ENCODE measurements around the gene PLCB4. TPM values are rescaled to one million over a fixed set of nuclear protein-coding genes. Genes with fewer than 3 reads are reported as not detected.

PLCB4 gene
- polyA plus RNA-seq, 1 of the 3 experiments (the other 2 are of a cell fraction) = 5.5 TPM

DNA sequence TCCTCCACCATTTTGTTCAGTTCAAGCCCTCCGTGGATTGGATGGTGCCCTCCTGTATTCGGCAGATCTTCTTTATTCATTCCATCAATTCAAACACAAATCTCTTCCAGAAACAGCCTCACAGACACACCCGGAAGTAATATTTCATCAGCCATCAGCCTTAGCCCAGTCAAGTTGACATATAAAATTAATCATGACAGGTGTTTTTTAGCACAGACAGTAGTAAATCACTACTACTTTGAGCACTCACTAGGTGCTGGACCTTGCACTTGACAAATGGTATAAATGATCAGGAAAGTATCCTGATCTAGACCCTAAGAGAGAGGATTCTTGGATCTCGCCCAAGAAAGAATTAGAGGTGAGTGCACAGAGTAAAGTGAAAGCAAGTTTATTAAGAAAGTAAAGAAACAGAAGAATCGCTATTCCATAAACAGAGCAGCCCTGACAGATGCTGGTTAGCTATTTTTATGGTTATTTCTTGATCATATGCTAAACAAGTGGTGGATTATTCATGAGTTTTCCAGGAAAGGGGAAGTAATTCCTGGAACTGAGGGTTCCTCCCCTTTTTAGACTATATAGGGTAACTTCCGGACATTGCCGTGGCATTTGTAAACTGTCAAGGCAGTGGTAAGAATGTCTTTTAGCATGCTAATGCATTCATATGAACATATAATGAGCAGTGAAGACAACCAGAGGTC, 250.9 kb downstream of the PLCB4 start:
- no peaks in the 10 kb centered on the region for H3K36me3 ChIP-seq (replicated peaks in 1 of 2; ENCODE audit: control insufficient read depth in 1 of 2, insufficient read depth in 2 of 2, low read length in 1 of 2)
- no peaks in the 10 kb centered on the region for H3K4me1 ChIP-seq (ENCODE audit: control insufficient read depth in 1 of 2, insufficient read depth in 2 of 2, low read depth in 1 of 2, low read length in 1 of 2)
- H3K4me2 ChIP-seq = no peak overlapping the region
- H3K79me2 ChIP-seq (ENCODE audit: insufficient read depth) = no peaks in the 10 kb centered on the region
- ChIA-PET POLR2A (no interaction called here), CTCF (interaction anchor here (1.3 to 1.6 kb wide), 2 partner anchors 11 to 12 kb away, joined by 3 to 6 read pairs; no protein-coding TSS in a partner anchor)
- DNase-seq = no peak
- no peak overlapping the region for H3K27ac ChIP-seq (ENCODE audit: low read depth in 2 of 2, low read length in 1 of 2)
- no peak overlapping the region for H2AFZ ChIP-seq (ENCODE audit: low read depth)
- no peaks in the 10 kb centered on the region for H3K9me2 ChIP-seq
- no peaks in the 10 kb centered on the region for H3K27me3 ChIP-seq (ENCODE audit: insufficient read depth)
- H3K4me3 ChIP-seq (ENCODE audit: low read depth in 2 of 2, low read length in 1 of 2) = no peak overlapping the region
- no peaks in the 10 kb centered on the region for H4K20me1 ChIP-seq (ENCODE audit: insufficient read depth)
- H3K9me3 ChIP-seq = no peaks in the 10 kb centered on the region
- no peak for TF ChIP-seq RFX5 (IDR thresholded peaks at IDR 0.05; ENCODE audit: low read length)
- no peak for TF ChIP-seq RAD21 (IDR thresholded peaks at IDR 0.05; ENCODE audit: low read length)
- no peak for TF ChIP-seq RXRA (IDR thresholded peaks at IDR 0.05; ENCODE audit: borderline replicate concordance, low read depth)
- no peak for TF ChIP-seq TAF1 (IDR thresholded peaks at IDR 0.05; ENCODE audit: borderline replicate concordance, low read depth, low read length)
- no peak for TF ChIP-seq MEF2A (IDR thresholded peaks at IDR 0.05; ENCODE audit: borderline replicate concordance, low read depth)
- no peak for TF ChIP-seq CHD2 (IDR thresholded peaks at IDR 0.05; ENCODE audit: low read length, partially characterized antibody)
- no peak for TF ChIP-seq GATA2 (CRISPR knock-in tag; IDR thresholded peaks at IDR 0.05)
- TF ChIP-seq, protein P1, sequence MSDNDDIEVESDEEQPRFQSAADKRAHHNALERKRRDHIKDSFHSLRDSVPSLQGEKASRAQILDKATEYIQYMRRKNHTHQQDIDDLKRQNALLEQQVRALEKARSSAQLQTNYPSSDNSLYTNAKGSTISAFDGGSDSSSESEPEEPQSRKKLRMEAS (IDR thresholded peaks at IDR 0.05; ENCODE audit: low read depth) = no peak
- TF ChIP-seq RCOR1 (IDR thresholded peaks at IDR 0.05; ENCODE audit: low read length) = no peak
- no peak overlapping the region for H3K9ac ChIP-seq
- H3F3A ChIP-seq (replicated peaks; ENCODE audit: insufficient read depth) = no peaks in the 10 kb centered on the region
- WGBS (ENCODE audit: low lambda C conversion rate) = 89% methylated on average over 7 of the region's 7 CpGs

DNA sequence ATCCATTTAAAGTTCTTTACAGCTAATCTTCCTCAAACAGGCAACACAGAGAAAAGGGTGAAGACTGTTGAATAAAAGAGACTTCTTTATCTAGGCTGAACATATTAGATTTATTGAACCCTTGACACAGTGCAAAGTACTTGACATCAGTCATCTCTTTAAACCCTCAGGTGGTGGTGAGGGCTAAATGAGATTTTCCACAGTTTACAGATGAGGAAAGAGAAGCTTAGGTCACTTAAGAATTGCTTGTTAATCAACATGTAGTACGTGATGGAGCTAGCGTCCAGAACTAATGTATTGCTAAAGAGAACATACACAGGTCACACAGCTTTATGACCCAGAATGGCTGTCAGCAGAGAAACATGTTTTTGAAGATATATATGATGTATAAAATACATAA, 252.1 kb downstream of the PLCB4 start:
- ChIA-PET CTCF (interaction anchor here (0.6 to 1.6 kb wide), 4 partner anchors 9 to 18 kb away, joined by 3 to 6 read pairs (median 3); no protein-coding TSS in a partner anchor), POLR2A (no interaction called here)

More for the DNA sequence above, 252.1 kb downstream of the PLCB4 start:
- Histone ChIP-seq H3K36me3 (replicated peaks in 1 of 2; ENCODE audit: control insufficient read depth in 1 of 2, insufficient read depth in 2 of 2, low read length in 1 of 2) (no peaks in the 10 kb centered on the region), H3K9me2 (no peaks in the 10 kb centered on the region), H2AFZ (ENCODE audit: low read depth) (no peak overlapping the region), H3K9ac (no peak overlapping the region), H3K4me3 (ENCODE audit: low read depth in 2 of 2, low read length in 1 of 2) (no peak overlapping the region), H3K27me3 (ENCODE audit: insufficient read depth) (no peaks in the 10 kb centered on the region), H3K4me2 (no peak overlapping the region), H3F3A (replicated peaks; ENCODE audit: insufficient read depth) (no peaks in the 10 kb centered on the region), H4K20me1 (ENCODE audit: insufficient read depth) (no peaks in the 10 kb centered on the region), H3K27ac (ENCODE audit: low read depth in 2 of 2, low read length in 1 of 2) (no peak overlapping the region), H3K79me2 (ENCODE audit: insufficient read depth) (no peaks in the 10 kb centered on the region), H3K4me1 (ENCODE audit: control insufficient read depth in 1 of 2, insufficient read depth in 2 of 2, low read depth in 1 of 2, low read length in 1 of 2) (no peaks in the 10 kb centered on the region), H3K9me3 (no peaks in the 10 kb centered on the region)
- TF ChIP-seq CTCF (IDR thresholded peaks at IDR 0.05) (no peak), NFIC (IDR thresholded peaks at IDR 0.05; ENCODE audit: borderline replicate concordance) (no peak), GABPA (IDR thresholded peaks at IDR 0.05; ENCODE audit: low read depth) (no peak), POLR2AphosphoS5 (IDR thresholded peaks at IDR 0.05; ENCODE audit: low read depth, low read length) (no peak), FOXJ3 (CRISPR knock-in tag; IDR thresholded peaks at IDR 0.05) (no peak), NRF1 (IDR thresholded peaks at IDR 0.05; ENCODE audit: low read depth, low read length) (no peak), PBX3 (IDR thresholded peaks at IDR 0.05) (no peak), RAD21 (IDR thresholded peaks at IDR 0.05; ENCODE audit: low read length) (no peak), GATA2 (CRISPR knock-in tag; IDR thresholded peaks at IDR 0.05) (no peak), SMC3 (IDR thresholded peaks at IDR 0.05; ENCODE audit: low read depth, low read length) (no peak), RCOR1 (IDR thresholded peaks at IDR 0.05; ENCODE audit: low read length) (no peak)
- TF ChIP-seq, protein P2, sequence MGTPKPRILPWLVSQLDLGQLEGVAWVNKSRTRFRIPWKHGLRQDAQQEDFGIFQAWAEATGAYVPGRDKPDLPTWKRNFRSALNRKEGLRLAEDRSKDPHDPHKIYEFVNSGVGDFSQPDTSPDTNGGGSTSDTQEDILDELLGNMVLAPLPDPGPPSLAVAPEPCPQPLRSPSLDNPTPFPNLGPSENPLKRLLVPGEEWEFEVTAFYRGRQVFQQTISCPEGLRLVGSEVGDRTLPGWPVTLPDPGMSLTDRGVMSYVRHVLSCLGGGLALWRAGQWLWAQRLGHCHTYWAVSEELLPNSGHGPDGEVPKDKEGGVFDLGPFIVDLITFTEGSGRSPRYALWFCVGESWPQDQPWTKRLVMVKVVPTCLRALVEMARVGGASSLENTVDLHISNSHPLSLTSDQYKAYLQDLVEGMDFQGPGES (IDR thresholded peaks at IDR 0.05; ENCODE audit: low read depth, low read length) = no peak
- TF ChIP-seq, protein P3, sequence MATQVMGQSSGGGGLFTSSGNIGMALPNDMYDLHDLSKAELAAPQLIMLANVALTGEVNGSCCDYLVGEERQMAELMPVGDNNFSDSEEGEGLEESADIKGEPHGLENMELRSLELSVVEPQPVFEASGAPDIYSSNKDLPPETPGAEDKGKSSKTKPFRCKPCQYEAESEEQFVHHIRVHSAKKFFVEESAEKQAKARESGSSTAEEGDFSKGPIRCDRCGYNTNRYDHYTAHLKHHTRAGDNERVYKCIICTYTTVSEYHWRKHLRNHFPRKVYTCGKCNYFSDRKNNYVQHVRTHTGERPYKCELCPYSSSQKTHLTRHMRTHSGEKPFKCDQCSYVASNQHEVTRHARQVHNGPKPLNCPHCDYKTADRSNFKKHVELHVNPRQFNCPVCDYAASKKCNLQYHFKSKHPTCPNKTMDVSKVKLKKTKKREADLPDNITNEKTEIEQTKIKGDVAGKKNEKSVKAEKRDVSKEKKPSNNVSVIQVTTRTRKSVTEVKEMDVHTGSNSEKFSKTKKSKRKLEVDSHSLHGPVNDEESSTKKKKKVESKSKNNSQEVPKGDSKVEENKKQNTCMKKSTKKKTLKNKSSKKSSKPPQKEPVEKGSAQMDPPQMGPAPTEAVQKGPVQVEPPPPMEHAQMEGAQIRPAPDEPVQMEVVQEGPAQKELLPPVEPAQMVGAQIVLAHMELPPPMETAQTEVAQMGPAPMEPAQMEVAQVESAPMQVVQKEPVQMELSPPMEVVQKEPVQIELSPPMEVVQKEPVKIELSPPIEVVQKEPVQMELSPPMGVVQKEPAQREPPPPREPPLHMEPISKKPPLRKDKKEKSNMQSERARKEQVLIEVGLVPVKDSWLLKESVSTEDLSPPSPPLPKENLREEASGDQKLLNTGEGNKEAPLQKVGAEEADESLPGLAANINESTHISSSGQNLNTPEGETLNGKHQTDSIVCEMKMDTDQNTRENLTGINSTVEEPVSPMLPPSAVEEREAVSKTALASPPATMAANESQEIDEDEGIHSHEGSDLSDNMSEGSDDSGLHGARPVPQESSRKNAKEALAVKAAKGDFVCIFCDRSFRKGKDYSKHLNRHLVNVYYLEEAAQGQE (IDR thresholded peaks at IDR 0.05; ENCODE audit: low read depth, low read length) = no peak
- TF ChIP-seq, protein P1 (IDR thresholded peaks at IDR 0.05; ENCODE audit: low read depth) = no peak
- DNase-seq = no peak
- WGBS (ENCODE audit: low lambda C conversion rate) = 100% methylated on average over 2 of the region's 2 CpGs

Data from SK-N-SH (cell line).